ENCODE results near the gene TTLL5.
"Not testable (repeated sequence)": the region's sequence is repeated elsewhere in the genome, so short reads cannot be mapped to it uniquely, and the experiment has no call there.

Gene TTLL5

DNA sequence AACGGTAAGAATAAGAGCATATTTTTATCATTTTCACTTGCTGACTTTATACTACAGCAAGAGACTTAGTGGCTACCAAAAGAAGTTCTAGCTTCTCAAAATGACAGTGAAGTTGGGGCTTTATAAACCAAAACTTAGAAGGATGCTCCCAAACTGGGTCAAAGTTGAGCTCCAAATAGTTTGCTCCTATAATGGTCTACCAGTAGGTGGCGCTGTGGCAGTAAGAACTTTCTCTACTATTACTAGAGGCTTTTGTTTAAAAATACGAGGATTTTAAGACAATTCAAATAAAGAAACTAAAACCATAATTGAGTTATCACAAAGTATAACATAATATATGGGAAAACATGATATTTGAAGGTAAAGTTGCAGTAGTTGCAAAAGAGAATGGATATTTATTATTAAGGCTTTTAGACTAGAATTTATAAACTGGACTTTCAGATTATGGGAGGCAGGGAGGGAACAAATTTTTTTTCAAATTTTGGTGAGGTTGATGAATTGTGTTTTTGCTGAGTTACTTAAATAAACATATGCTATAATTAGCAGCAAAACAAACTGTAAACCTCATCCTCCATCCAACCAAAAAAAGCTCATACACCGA is 245.7 kb downstream of the TTLL5 start:
- WGBS, 2 experiments (ENCODE audit: insufficient coverage in 2 of 2): 90 to 91% methylated on average over 1 to 2 of the region's 4 CpGs
- Histone ChIP-seq H3K9me3 (ENCODE audit: control insufficient read depth, low read length) (no peaks in the 10 kb centered on the region), H3K36me3 (ENCODE audit: control insufficient read depth, insufficient read depth, low read length) (peaks cover 9% of the 10 kb centered on the region), H3K4me3 (ENCODE audit: extremely low read depth, insufficient read depth, low read length, poor library complexity, severe bottlenecking) (no peak overlapping the region), H3K27ac (ENCODE audit: low read depth, low read length, severe bottlenecking) (no peak overlapping the region), H3K4me1 (ENCODE audit: control insufficient read depth, insufficient read depth, low read length, poor library complexity, severe bottlenecking) (peaks cover 7% of the 10 kb centered on the region)

DNA sequence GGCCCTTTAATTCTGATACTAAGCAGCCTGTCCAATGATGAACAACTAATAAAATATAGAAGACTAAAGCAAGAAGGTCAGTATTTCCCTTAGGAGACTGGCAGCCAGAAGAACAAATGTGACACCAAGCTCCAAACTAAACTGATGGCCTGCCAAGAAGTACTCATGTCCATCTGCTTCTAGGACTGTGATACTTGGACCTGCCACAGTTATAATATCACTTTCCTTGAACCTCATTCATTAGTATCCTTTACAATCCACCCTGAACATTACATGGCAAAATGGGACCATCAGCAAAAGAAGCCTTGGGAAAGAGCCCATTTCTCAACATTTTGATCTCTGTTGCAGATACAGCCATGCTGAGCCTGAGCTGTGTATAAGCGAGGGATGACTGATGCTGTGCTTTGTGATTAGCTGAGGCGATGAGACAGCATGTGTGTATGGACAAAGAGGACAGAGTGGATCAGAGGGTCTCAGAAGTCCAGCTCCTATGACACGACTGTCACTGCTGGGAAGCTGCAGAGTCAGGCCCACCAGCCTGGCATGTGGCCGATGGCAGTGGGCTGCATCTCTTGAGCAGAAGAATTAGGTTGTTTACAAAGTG is 246.8 kb downstream of the TTLL5 start:
- Histone ChIP-seq H3K4me1 (ENCODE audit: control insufficient read depth, insufficient read depth, low read length, poor library complexity, severe bottlenecking) (peaks cover 7% of the 10 kb centered on the region), H3K4me3 (ENCODE audit: extremely low read depth, insufficient read depth, low read length, poor library complexity, severe bottlenecking) (no peak overlapping the region), H3K9me3 (ENCODE audit: control insufficient read depth, low read length) (no peaks in the 10 kb centered on the region), H3K36me3 (ENCODE audit: control insufficient read depth, insufficient read depth, low read length) (no peaks in the 10 kb centered on the region), H3K27ac (ENCODE audit: low read depth, low read length, severe bottlenecking) (no peak overlapping the region)
- 89 to 94% methylated on average over 3 to 4 of the region's 4 CpGs for WGBS, 2 experiments (ENCODE audit: insufficient coverage in 2 of 2)

DNA sequence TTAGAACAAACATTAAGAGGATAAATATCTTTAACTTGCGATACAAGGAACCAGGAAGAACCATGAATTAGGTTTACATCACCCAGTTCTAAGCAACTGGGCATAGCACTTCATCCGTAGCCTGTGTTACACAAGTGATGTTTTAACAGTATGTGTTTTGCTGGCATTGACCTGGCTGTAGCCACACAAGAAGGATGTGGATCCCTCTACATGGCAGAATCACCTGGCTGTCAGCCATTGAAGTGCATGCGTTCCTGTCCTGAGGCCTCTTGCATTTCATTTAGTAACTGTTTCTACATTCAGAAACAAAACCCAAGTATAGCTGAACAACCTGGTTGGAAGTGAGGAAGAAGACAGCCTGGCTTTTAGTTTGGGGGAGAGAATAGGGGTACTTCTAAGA is 248.6 kb downstream of the TTLL5 start:
- H3K27ac ChIP-seq (ENCODE audit: low read depth, low read length, severe bottlenecking): no peak overlapping the region
- H3K4me1 ChIP-seq (ENCODE audit: control insufficient read depth, insufficient read depth, low read length, poor library complexity, severe bottlenecking): peaks cover 7% of the 10 kb centered on the region
- H3K9me3 ChIP-seq (ENCODE audit: control insufficient read depth, low read length): no peaks in the 10 kb centered on the region
- 100% methylated on average over 2 of the region's 3 CpGs for WGBS, 2 experiments (ENCODE audit: insufficient coverage in 2 of 2)
- H3K36me3 ChIP-seq (ENCODE audit: control insufficient read depth, insufficient read depth, low read length): no peaks in the 10 kb centered on the region
- H3K4me3 ChIP-seq (ENCODE audit: extremely low read depth, insufficient read depth, low read length, poor library complexity, severe bottlenecking): no peak overlapping the region

DNA sequence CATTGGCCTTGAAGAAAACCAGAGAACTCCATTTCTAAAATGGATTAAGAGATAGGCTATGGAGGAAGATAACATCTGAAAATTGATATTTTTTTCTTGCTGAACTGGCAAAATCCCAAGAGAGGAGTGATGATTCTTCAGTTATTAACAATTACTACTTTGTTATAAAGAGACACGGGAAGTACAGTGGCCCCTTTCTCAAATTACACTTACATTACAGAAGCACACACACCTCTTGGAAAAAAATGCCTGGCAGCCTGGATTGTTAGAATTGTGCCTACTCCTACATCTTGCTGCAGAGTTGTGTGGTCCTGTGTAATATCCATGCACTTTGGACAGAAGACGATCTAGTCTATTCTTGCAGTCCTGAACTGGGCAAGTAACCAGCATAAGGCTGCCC is 249.0 kb downstream of the TTLL5 start:
- Histone ChIP-seq H3K36me3 (ENCODE audit: control insufficient read depth, insufficient read depth, low read length) (no peaks in the 10 kb centered on the region), H3K9me3 (ENCODE audit: control insufficient read depth, low read length) (no peaks in the 10 kb centered on the region), H3K27ac (ENCODE audit: low read depth, low read length, severe bottlenecking) (no peak overlapping the region), H3K4me1 (ENCODE audit: control insufficient read depth, insufficient read depth, low read length, poor library complexity, severe bottlenecking) (peaks cover 7% of the 10 kb centered on the region), H3K4me3 (ENCODE audit: extremely low read depth, insufficient read depth, low read length, poor library complexity, severe bottlenecking) (no peak overlapping the region)
- 100% methylated on average over 1 of the region's 2 CpGs for WGBS, 2 experiments (ENCODE audit: insufficient coverage in 2 of 2)

DNA sequence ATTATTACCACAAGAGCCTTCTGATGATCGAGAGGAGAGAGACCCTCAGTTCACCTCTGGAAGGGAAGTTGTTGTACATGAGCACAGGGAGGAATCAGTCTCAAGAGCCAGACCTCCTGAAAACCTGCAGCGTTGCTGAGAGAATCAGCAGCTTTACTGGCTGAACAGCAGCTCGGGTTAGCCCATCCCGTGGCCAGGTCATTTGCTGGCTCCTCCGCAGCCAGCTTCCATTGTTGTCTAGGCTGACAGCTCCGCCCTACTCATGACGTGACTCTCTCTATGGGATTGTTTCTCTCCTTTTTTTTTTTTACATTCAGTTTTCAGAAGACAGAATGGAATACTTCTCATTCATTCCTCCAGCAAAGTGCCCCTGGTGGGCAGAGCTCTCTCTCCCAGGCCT is 250.8 kb downstream of the TTLL5 start:
- H3K36me3 ChIP-seq (ENCODE audit: control insufficient read depth, insufficient read depth, low read length): no peaks in the 10 kb centered on the region
- WGBS, 2 experiments (ENCODE audit: insufficient coverage in 2 of 2): 25 to 31% methylated on average over 5 to 6 of the region's 7 CpGs
- H3K27ac ChIP-seq (ENCODE audit: low read depth, low read length, severe bottlenecking): no peak overlapping the region

DNA sequence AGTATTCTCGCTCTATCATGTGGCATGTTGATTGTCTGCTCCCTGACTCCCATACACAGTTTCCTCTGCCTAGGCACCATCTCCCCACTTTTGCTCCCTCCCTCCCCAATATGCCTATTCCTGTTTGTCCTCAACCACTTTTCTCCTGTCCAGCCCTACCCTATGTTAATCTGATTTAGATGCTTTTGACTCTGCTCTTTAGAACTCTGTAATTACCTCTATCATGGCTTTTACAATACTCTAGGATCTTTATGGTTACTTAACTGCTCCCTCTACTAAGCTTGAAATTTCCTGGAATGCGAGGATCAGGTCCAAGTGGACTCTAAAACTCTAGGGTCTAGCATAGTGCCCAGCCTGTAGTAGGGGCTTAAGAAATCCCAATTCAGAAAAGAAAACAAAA is 252.1 kb downstream of the TTLL5 start:
- H3K27ac ChIP-seq (ENCODE audit: low read depth, low read length, severe bottlenecking): no peak overlapping the region
- WGBS, 2 experiments (ENCODE audit: insufficient coverage in 2 of 2): 86 to 100% methylated on average over 1 to 2 of the region's 2 CpGs

More for the DNA sequence above, 250.8 kb downstream of the TTLL5 start:
- Histone ChIP-seq H3K4me1 (ENCODE audit: control insufficient read depth, insufficient read depth, low read length, poor library complexity, severe bottlenecking) (no peaks in the 10 kb centered on the region), H3K4me3 (ENCODE audit: extremely low read depth, insufficient read depth, low read length, poor library complexity, severe bottlenecking) (no peak overlapping the region), H3K9me3 (ENCODE audit: control insufficient read depth, low read length) (no peaks in the 10 kb centered on the region)

DNA sequence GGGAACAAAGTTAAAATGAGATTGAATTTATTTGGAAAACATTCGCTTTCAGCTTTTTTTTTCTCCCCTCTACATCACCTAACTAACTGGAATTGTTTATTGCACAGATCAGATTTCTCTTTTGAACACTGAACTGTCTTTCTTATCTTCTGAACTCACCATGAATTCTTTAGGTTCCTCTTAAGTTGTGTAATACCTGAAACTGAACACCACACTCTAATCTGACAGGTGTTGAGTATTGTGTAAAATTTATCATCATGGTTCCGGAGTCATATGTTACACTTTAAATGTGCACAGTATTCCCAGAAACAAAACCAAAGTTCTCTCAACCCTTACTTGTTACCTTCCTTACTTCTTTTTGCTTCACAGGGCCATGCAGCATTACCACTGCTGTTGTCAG is 254.0 kb downstream of the TTLL5 start:
- no peak overlapping the region for H3K27ac ChIP-seq (ENCODE audit: low read depth, low read length, severe bottlenecking)
- H3K9me3 ChIP-seq (ENCODE audit: control insufficient read depth, low read length): no peaks in the 10 kb centered on the region
- H3K4me1 ChIP-seq (ENCODE audit: control insufficient read depth, insufficient read depth, low read length, poor library complexity, severe bottlenecking): peaks cover 3% of the 10 kb centered on the region
- no peak overlapping the region for H3K4me3 ChIP-seq (ENCODE audit: extremely low read depth, insufficient read depth, low read length, poor library complexity, severe bottlenecking)
- H3K36me3 ChIP-seq (ENCODE audit: control insufficient read depth, insufficient read depth, low read length): peaks cover 4% of the 10 kb centered on the region
- no CpG with 5 or more reads among the region's 2 CpGs for WGBS, 2 experiments (ENCODE audit: insufficient coverage in 2 of 2)

More for the DNA sequence above, 252.1 kb downstream of the TTLL5 start:
- no peak overlapping the region for H3K4me3 ChIP-seq (ENCODE audit: extremely low read depth, insufficient read depth, low read length, poor library complexity, severe bottlenecking)
- peaks cover 4% of the 10 kb centered on the region for H3K36me3 ChIP-seq (ENCODE audit: control insufficient read depth, insufficient read depth, low read length)
- peaks cover 3% of the 10 kb centered on the region for H3K4me1 ChIP-seq (ENCODE audit: control insufficient read depth, insufficient read depth, low read length, poor library complexity, severe bottlenecking)
- no peaks in the 10 kb centered on the region for H3K9me3 ChIP-seq (ENCODE audit: control insufficient read depth, low read length)

DNA sequence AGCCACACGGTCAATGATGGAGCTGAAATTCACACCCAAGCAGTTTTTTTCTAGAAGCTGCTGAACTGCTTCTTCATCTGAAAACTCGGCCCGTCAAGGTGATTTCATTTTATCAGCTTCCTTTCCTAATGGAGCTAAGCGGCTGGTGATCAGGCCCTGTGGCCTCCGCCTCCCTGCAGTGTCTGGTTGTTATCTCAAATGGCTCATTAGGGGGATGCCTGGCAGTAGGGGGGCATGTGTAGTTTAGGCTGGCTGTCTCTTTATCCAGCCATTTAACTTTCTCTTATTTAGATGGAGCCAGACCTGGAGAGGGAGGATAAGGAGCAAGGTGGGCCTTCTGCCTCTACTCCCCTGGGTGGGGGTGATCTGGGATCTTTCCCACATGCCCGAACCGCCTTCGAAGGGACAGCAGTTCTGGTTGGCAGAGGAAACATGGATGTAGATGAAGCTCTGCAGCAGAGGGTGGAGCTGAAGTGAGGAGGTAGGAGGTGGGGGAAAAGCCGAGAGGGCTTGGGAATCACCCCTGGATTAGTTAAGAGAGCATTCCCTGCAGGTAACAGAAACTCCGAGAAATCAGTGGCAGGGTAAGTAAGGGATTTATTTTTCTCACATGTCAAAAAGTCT is 256.4 kb downstream of the TTLL5 start:
- peaks cover 3% of the 10 kb centered on the region for H3K4me1 ChIP-seq (ENCODE audit: control insufficient read depth, insufficient read depth, low read length, poor library complexity, severe bottlenecking)
- peaks cover 4% of the 10 kb centered on the region for H3K36me3 ChIP-seq (ENCODE audit: control insufficient read depth, insufficient read depth, low read length)
- H3K9me3 ChIP-seq (ENCODE audit: control insufficient read depth, low read length): no peaks in the 10 kb centered on the region
- H3K27ac ChIP-seq (ENCODE audit: low read depth, low read length, severe bottlenecking): no peak overlapping the region
- no peak overlapping the region for H3K4me3 ChIP-seq (ENCODE audit: extremely low read depth, insufficient read depth, low read length, poor library complexity, severe bottlenecking)
- WGBS, 2 experiments (ENCODE audit: insufficient coverage in 2 of 2): 45 to 65% methylated on average over 6 to 7 of the region's 10 CpGs

DNA sequence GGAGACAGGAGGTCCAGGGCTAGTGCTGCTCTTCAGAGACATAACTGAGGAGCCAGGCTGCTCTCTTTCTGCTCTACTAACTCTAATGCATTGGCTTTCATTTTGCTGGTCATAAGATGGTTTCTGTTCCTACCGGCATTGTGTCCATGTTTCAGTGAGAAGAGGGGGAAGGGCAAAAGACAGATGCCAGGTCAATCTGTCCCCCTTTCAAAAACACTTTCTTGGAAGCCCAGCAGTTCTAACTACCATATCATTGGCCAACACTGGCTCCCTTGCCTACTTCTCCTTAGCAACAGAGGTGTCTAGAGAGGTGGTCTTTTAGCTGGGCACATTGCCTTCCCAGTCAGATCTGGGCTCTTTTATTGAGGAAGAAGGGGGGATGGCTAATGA is 256.9 kb downstream of the TTLL5 start:
- WGBS, 2 experiments (ENCODE audit: insufficient coverage in 2 of 2): 100% methylated on average over 1 of the region's 1 CpG; no CpG with 5 or more reads in 1 of the 2 experiments
- H3K27ac ChIP-seq (ENCODE audit: low read depth, low read length, severe bottlenecking): no peak overlapping the region
- H3K36me3 ChIP-seq (ENCODE audit: control insufficient read depth, insufficient read depth, low read length): peaks cover 4% of the 10 kb centered on the region
- no peaks in the 10 kb centered on the region for H3K9me3 ChIP-seq (ENCODE audit: control insufficient read depth, low read length)
- peaks cover 3% of the 10 kb centered on the region for H3K4me1 ChIP-seq (ENCODE audit: control insufficient read depth, insufficient read depth, low read length, poor library complexity, severe bottlenecking)
- no peak overlapping the region for H3K4me3 ChIP-seq (ENCODE audit: extremely low read depth, insufficient read depth, low read length, poor library complexity, severe bottlenecking)

DNA sequence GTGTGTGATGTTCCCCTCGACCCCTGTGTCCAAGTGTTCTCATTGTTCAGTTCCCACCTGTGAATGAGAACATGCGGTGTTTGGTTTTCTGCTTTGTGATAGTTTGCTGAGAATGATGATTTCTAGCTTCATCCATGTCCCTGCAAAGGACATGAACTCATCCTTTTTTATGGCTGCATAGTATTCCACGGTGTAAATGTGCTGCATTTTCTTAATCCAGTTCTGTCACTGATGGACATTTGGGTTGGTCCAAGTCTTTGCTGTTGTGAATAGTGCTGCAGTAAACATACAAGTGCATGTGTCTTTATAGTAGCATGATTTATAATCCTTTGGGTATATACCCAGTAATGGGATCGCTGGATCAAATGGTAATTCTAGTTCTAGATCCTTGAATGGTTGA is 259.4 kb downstream of the TTLL5 start:
- WGBS, 2 experiments (ENCODE audit: insufficient coverage in 2 of 2): 90 to 100% methylated on average over 2 of the region's 4 CpGs
- H3K27ac ChIP-seq (ENCODE audit: low read depth, low read length, severe bottlenecking); H3K4me1 ChIP-seq (ENCODE audit: control insufficient read depth, insufficient read depth, low read length, poor library complexity, severe bottlenecking); H3K9me3 ChIP-seq (ENCODE audit: control insufficient read depth, low read length); H3K4me3 ChIP-seq (ENCODE audit: extremely low read depth, insufficient read depth, low read length, poor library complexity, severe bottlenecking); H3K36me3 ChIP-seq (ENCODE audit: control insufficient read depth, insufficient read depth, low read length): not testable (repeated sequence)

Data from mesodermal cell (in vitro differentiated cells).